HG03039 (cell line): ENCODE measurements around the gene ZNF446.
"Not testable (repeated sequence)": the region's sequence is repeated elsewhere in the genome, so short reads cannot be mapped to it uniquely, and the experiment has no call there.

Source experiments
- ATAC-seq: cut with Tn5 transposase; IDR thresholded peaks from one replicate; pipeline ENCODE4 v1.9.1; 2021; ENCODE audit warnings: mild to moderate bottlenecking, moderate library complexity; ENCODE audit not compliant: unreplicated experiment

Gene ZNF446

GRCh38 chr19:58475714-58476497, at the start of gene ZNF446:
Gene ZNF446, plus strand, starts transcription at chr19:58476352. Its CDS starts 867 bp downstream, at chr19:58477219.
- ATAC-seq, result peak; percentile 65

DNA sequence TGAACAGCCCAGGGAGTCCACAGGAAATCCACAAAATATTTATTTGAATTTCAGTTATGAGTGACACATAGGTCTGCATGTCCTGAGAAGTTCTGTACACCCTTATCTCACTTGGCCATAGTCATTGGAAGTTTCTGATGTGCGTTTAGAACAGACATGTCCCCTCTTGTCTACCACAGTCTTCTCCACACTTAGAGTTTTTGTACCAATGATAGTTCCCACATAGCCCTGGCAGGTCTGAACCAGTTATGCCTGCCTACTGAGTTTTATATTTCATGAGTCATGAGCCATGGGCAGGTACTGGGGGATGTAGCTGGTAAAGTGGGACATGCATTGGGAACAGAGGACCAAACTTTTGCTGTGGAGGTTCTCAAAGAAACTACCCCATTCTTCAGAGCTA, 47.5 kb upstream of the ZNF446 start:
- ATAC-seq, result no peak

DNA sequence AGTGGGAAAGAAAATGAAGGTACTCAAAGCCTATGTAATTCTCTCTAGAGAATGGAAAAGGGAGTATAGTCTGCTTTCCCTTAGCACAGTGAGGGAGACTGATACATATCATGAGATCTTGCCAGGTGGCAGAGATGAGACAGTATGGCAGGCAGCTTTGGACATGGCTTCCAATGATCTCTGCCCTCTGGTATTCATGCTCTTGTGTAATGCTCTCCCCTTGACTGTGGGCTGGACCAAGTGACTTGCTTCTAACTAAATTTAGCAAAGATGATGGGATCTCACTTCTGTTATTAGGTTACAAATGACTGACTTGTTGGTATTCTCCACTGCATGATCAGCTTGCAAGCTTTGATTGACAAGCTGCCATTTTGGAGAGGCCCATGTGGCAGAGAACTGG, 46.4 kb upstream of the ZNF446 start:
- ATAC-seq, result no peak

- ATAC-seq, result no peak
Measured at GRCh38 chr19:58434217-58434616, 41.9 kb upstream of the ZNF446 start.

DNA sequence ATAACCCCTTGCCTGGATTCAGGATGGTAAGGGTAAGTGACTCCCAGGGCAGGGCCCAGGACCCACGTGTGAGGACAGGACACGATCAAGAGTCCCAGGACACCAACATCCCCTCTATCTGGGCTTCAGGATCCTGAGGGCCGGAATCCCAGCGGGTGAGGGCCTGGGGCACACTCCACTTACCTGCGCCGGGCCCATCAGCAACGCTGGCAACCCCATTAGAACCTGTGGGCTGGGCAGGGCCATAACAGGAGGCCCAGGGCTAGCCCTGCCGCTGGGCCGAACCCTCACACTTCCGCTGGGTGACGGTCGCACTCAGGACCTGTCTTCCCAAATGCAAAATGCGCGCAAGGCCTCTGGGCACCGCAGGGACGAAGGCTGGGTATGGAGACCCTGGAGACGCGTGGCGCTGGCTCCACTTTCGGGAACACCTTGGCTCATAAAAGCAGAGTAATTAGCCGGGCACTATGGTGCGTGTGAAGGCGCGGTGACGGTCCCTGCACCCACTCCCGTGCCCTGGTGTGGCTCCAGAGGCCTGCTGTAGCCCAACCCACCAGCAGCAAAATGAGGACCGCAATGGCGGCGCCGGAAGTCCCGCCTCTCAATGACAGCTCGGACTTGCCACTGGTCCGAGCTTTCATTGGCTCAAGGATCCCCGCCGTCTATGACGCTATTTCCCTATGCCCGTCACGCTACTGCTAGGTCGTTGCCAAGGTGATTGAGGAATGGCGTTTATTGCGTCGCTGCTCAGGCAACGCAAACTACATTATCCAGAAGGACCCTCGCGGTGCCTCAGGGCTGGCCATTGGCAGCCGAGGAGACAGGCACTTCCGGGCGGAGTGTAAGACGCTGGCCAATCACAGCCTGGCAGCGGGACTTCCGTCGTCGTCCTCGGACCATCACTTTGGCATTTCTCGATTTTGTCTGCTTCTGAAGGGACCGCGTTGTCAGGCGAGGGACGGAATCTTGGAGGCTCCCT, 36.3 kb upstream of the ZNF446 start, which contains the start of gene ZNF132:
TSS of gene ZNF132 (minus strand) at position 578 of the 979 bp plus-strand sequence. CDS start at position 246, 332 bp downstream.
- peak; percentile 93 for ATAC-seq

GRCh38 chr19:58440556-58440955, 35.6 kb upstream of the ZNF446 start:
- no peak for ATAC-seq

- not testable (repeated sequence) for ATAC-seq
Measured at GRCh38 chr19:58442986-58443385, 33.2 kb upstream of the ZNF446 start.

DNA sequence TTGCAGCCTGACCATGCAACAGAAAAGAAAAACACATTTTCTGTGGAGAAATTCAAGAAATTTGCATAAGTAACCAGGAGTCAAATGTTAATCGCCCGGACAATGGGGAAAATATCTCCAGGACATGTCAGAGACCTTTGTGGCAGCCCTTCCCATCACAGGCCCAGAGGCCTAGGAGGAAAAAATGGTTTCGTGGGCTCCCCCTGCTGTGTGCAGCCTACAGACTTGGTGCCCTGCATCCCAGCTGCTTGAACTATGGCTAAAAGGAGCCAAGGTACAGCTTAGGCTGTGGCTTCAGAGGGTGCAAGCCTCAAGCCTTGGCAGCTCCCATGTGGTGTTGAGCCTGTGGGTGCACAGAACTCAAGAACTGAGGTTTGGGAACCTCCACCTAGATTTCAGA, 27.3 kb upstream of the ZNF446 start:
- ATAC-seq, result not testable (repeated sequence)

GRCh38 chr19:58449980-58450379, 26.2 kb upstream of the ZNF446 start:
- ATAC-seq, result not testable (repeated sequence)

GRCh38 chr19:58450856-58451357, 25.2 kb upstream of the ZNF446 start:
- ATAC-seq, result no peak

DNA sequence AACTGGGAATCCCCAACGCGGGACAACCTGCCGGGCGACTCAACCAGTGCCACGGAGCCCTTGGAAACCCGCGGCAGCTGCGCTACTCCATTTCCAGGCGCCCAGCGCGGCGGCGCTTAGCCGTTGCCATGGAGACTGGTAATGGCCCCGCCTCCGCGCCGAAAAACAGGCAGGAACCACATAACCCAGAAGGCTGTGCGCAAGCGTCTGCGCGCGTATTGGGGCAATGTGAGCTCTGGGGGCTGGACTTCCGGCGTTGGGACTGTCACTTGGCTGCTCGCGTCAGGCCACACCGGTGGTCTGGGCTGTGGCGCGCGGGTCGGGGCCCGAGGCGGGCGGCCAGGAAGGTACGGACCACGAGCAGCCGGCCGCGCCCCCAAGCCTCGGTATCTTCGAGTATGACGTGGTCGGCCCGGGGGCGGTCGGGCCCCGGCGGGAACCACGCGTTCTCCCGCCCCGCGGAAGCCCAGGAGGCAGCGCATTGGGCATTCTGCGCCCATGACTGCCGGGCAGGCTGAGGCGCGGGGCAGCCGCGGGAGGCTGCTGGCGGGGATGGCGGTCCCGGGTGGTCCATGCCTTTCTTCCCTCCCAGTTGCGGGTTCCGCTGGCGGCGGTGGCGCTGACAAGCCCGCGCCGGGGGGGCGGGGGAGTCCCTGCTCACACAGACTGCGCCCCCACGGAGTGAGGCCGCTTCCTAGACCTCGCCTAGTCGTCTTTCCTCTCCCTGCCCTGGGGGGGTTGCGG, 24.6 kb upstream of the ZNF446 start, which contains the start of gene ZNF324B:
TSS of gene ZNF324B (plus strand) at position 265 of the 744 bp plus-strand sequence. CDS start 2,080 bp downstream, outside the sequence.
- ATAC-seq, result peak; percentile 92

DNA sequence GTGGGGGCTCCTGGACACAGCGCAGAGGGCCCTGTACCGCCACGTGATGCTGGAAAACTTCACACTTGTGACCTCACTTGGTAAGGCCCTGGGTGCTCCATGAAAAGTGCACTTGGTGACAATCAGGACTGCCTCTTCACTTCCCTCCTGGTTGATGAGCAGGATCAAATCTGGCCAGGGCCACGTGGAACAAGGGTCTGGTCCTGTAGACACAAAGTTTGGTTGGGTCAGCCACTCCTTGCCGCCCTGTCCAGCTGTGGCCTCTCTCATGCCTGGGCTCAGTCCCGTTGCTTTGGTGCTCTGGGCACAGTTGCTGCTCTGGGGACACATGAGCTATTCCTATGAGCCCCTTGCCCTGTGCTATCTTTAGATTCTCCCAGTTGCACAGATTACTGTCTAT, 22.4 kb upstream of the ZNF446 start:
- ATAC-seq, result no peak

DNA sequence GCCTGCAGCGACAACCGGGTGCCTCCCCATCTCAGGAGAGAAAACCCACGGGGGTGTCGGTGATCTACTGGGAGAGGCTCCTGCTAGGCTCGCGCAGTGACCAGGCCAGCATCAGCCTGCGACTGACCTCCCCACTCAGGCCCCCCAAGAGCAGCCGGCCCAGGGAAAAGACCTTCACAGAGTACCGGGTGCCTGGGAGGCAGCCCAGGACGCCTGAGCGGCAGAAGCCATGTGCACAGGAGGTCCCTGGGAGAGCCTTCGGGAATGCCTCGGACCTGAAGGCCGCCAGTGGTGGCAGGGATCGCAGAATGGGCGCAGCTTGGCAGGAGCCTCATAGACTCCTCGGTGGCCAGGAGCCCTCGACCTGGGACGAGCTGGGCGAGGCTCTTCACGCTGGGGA, 20.8 kb upstream of the ZNF446 start:
- ATAC-seq, result no peak

- ATAC-seq, result no peak
Measured at GRCh38 chr19:58456111-58456510, 20.0 kb upstream of the ZNF446 start.

- no peak for ATAC-seq
Measured at GRCh38 chr19:58460039-58460438, 16.1 kb upstream of the ZNF446 start.

DNA sequence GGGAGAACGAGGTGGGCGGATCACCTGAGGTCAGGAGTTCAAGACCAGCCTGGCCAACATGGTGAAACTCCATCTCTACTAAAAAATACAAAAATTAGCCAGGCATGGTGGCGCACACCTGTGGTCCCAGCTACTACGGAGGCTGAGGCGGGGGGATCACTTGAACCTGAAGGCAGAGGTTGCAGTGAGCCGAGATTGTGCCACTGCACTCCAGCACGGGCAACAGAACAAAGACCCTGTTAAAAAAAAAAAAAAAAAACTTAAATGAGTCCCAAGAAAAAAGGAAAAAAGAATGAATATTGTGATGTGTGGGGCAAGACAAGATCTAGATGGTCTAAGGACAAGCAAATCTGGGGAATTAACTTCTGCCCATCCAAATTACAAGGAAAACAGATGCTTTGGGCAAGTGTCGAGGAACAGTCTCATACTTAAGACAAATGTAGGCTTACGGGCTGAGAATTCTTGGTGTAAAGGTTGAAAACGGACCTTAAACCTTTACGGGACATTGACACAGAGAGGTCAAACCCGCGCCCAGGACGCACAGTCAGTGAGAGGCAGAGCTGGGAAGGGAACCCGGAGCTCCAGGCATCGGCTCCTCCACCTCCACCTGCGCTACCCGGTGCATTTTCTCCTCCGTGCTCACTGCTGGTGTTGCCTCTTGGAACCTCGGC, 9.9 kb upstream of the ZNF446 start:
- no peak for ATAC-seq

DNA sequence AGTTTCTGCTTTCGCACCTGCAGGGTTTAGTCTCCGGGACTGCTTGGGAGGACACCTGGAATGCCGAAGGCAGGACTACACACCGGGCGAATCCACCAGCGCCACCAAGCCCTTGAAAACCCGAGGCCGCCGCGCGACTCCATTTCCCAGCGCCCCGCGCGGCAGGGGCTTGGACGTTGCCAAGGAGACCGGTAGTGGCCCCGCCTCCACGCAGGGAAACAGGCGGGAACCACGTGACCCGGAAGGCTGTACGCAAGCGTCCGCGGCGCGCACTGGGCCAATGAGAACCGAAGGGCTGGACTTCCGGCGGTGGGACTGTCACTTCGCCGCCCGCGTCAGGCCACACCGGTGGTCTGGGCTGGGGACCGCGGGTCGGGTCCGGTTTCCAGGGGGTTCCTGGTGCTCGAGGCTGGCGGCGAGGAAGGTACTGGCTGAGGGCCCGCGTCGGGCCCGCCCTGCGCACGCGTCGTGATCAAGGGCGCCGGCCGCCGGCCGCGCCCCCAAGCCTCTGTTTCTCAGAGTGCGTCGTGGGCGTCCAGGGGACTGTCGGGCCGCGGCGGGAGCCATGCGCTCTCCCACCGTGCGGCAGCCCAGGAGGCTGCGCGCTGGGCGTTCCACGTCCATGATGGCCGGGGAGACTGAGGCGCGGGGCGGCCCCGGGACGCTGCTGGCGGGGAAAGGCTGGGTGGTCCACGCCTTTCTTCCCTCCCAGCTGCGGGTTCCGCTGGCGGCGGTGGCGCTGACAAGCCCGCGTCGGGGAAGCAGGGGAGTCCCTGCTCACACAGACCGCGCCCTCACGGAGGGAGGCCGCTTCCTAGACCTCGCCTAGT, 9.2 kb upstream of the ZNF446 start, which contains the start of gene ZNF324:
TSS of gene ZNF324 (plus strand) at position 321 of the 830 bp plus-strand sequence. CDS start 2,106 bp downstream, outside the sequence.
- ATAC-seq, result peak; percentile 93

- no peak for ATAC-seq
Measured at GRCh38 chr19:58468216-58468839, 7.8 kb upstream of the ZNF446 start.
